Activated CD4-positive, alpha-beta T cell treated with anti-CD3 and anti-CD28 coated beads for 48 hours (primary cell): ENCODE results near the gene CTXN2.
A peak's percentile ranks its signal among the peaks of the same experiment; 100 is the strongest.

Experiments used
- DNase-seq: peaks from one replicate; pipeline ENCODE4 v3.0.0-alpha.2; 2020

The CTXN2 gene

DNA sequence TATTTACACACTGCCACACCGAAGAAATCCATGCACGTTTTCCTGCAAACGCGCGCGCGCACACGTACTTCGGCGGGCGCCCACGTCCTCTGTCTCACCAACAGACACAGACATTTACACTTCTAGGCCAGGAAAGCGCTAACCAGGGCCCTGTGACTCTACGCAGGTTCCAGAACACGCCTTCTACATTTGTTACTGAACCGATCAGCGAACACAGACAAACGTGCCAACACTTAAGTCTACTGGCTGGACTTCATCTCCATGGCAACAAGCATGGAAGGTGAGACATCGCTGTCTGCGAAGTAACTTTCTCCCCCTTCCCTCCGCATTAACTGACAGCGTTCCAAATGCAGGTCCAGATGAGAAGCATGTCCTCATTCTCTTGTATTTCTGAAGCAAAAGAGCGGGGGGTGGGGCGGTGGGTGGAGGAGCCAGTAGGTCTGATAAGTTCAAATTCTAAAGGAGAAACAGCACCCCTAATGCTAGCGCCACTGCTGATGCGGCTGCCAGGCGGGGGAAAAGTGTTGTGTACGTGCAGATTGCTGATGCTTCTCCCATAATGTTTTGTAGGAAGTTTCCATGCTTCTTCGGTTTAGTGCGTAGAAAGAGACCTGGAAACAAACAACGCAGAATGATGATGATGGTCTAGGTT, at the start of gene CTXN2:
CTXN2 (plus strand) TSS at position 92 of the 652 bp plus-strand sequence. CDS start 9,636 bp downstream, outside the sequence.
- no peak for DNase-seq

DNA sequence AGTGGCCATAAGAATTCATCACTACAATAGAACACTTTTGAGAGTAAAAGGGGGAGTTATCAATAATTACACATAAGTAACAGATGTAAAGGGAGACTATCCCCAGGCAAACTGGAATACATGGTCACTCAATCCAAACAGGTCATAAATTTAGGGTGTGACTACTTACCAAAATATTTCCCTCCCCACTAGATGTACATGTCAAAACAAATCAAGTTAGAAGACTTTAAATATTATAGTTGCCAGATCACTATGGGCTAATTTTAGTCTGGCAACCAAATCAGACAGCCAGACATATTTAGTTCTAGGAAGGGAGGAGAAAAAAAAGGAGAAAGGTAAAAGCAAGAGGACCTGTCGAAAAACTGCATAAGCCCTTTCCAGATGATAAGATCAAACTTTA, 47.6 kb upstream of the CTXN2 start:
- no peak for DNase-seq

DNA sequence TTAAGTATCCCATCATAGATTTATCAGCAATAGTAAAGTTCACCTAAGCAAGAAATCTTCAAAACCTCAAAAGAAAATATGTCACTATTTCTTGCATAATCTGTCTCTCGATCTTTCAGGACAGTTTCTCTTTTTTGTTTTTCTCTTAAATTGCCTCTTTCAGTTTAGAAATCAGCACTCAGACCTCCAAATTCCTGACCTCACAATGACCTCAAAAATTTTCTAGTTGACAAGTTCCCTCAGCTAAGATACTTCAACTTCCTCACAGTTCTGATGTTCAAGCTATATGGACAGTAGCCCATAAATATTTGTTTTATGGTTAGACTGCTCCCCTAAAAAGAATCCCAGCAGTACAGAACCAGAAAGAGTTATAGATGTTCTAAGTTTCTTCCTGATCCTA, 46.6 kb upstream of the CTXN2 start:
- DNase-seq = no peak

DNA sequence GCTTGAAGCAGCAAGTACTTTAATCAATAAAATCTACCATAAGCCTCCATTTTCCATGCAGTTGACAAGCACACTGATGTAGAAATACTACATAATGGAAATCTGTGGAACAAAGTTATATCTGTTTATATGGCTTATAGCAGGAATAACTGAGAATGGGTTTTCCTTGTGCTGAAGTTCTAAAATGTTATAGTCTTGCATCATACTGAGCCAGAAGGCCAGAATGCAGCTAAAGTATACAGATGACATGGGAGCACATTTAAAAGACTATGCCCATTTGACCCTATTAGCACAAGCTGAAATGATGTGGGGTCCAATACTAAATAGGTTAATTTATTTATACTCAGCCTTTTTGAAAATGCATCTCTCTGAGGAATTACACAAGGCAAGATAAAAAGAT, 45.5 kb upstream of the CTXN2 start:
- no peak for DNase-seq

DNA sequence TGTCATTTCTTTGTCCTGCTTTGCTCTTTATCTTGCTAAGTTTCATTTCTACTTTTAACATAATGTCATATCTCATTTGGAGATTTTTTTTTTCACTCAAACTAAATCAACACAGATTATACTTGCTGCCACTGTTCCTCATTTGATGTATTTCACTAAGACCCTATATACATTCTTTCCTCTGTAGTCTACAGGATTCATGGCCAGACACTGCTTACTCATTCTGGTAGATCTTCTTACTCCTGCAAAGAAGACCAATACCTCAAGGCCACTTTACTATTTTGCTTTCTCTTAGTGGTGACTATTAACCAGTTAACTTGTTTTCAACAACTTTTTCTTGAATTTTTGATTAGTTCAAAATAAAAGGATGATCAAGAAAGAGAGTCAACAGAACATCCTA, 44.1 kb upstream of the CTXN2 start:
- no peak for DNase-seq

DNA sequence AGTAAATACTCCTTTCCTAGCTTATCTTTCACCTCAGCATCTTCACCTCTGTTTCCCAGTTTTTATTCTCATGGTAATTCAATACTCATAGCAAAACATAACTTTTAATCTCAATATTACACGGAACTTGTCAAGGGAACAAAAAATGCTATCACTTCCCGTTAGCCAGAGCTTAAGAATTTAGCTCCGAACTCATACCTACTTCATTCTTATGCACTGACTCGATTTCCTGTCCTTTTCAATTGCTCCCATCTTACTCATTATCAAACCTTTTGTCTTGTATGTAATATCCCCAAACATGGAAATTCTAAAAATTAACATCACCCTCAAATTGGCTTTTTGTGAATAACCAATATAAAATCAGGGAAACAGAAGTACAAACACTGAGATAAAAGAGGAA, 41.6 kb upstream of the CTXN2 start:
- DNase-seq = no peak

DNA sequence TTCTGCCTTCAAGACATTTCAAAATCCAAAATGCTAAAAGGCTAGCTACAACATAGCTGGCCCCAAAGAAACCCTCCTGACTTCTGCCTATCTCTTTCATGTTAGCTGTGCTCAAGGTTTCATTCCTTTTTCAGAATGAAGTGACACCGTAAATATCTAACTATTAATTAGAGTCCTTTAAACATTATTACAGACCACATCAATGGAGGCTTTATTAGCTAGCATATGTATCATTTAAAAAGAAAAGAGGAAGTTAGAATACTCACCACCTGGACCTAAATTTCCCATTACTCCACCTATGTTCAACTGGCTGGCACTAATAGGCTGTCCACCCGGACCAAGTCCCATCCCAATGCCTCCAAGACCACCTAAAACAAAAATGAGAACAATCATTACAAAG, 37.9 kb upstream of the CTXN2 start:
- no peak for DNase-seq

DNA sequence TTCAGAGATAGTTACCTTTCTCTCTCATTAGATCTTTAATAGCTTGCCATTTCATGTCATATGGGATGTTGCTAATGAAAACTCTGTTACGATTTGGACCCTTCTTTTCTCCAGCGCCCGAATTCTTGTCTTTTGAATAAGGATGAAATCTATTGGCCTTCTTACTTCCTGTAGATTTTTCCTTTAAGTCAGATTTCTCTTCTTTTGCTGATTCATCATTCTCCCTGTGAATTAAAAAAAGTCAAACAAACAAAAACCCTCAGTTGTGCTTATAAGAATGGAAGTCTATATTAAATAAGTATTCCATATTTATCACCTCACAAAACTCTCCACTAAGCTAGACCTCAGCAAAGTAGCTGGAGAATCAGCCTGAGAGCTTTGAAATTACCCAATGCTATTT, 22.8 kb upstream of the CTXN2 start:
- no peak for DNase-seq

DNA sequence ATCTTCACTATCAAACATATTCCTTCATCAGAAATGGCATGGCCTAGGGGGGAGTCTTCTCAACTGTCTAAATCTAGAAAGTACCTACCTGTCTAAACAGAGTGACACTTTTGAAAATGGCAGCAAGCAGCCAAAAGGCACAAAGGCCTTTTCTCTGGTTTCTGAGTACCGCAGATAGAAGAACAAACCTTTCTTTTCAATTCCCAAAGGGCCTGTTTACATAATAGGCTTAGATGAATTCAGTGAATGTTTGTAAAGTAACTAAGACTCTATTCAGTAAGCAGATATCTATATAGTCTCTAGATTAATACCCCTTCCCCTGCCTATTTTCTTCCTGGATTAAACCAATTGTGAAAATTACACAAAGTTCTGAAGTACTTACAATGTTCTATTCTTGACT, 20.5 kb upstream of the CTXN2 start:
- no peak for DNase-seq

DNA sequence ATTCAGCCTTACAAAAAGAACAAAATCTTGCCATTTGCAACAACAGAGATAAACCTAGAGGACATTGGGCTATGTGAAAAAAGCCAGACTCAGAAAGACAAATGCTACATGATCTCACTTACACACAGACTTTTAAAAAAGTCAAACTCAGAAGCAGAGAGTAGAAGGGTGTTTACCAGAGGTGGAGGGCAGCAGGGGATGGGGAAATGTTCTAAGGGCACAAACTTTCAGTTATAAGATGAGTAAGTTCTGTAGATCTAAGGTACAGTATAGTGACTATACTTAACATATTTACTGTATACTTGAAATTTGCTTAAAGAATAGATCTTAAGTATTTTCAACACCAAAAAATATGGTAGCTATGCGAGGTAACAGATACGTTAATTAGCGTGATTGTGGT, 16.3 kb upstream of the CTXN2 start:
- no peak for DNase-seq

DNA sequence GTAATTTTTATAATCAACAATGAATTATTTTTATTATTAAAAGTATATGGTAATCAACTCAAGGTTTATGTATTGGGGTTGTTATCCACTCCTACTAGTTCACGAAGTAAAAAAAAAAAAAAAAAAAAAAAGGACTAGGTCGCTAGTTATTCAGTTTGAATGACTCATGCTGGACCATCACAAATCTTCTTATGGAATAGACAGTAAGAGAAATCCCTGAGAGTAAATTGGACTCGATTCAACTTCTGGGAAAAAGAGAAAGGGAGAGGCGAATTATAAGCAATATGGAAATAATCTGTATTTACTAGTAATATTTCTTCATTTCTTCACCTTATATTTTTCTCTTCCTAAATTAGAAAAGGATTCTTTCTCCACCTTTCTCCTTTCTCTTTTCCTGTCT, 15.4 kb upstream of the CTXN2 start:
- no peak for DNase-seq

DNA sequence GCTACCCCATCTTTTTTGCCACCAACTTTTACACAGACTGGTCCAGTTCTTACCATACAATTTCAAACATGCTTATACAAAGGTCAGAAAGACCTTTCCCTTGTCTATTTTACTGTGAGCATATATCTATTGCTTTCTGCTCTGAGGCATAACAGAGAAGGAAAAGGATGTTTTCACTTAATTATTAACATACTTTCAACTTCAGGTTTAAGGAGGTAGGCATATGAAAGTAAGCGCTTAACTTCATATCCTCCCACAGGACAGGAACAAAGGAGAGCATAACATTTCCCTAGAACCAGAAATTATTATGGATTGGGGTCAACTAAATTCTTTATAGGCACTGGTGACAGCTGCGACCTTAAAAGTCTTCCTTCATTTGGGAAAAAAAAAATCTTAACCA, 14.5 kb upstream of the CTXN2 start:
- no peak for DNase-seq

DNA sequence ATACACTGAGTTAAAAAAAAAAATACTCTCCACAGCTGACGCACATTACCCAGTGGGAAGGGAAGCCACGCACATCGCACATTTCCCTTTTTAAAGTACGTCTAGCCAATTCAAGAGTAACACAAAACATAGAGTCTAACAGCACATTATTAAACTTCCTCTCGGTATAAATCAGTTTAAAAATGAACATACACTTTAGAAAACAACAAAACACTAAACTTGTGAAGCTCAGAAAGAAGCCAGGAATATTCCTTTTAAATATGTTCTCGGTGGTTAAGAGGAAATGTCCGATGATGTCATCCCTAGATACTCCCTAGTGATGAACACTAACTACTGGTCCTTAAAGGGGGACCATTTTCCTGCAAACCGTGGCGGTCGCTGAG, 14.1 kb upstream of the CTXN2 start:
- no peak for DNase-seq

DNA sequence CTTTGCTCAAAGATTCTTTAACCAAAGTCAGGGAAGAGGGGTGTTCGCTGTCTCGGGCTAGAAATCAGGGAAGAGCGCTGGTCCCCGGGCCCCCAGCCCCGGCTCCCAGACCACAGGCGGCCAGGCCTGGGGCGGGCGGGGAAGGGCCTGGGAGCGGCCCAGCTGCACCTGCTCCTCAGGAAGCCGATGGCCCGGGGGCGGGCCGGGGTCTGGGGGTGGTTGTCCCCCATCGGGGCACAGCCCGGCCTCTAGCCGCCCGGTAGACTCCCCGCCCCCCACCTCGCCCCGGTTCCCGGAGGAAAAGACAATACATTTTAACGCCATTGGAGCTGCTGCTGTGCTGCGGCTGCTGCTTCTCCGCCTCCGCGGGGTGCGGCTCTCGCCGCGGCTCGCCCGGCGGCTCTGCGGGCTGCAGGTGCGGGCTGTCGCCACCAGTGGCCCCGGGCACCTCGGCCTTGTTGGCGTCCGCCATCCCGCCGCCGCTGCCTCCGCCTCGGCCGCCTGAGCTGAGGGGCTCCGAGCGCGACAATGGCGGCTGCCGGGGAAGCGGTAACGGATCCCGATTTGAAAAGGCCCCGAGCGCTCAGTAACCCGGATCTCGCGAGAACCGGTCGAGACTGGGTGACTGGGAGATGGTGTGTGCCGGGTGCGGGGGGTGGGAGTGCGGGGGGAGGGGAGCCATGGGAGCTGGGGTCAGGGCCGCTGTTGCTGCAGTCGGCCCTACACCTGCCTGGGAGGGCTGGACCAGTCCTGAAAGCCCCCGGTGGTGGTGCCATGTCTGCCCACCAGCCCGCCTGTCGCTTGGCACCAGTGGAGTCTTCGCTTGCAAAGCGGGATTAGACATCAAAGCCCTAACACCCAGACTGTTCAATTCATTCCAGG, 13.5 kb upstream of the CTXN2 start, which contains the start of gene MYEF2:
MYEF2 (minus strand) TSS at position 530 of the 882 bp plus-strand sequence; CDS start at position 472, 58 bp downstream.
- peak; percentile 83 for DNase-seq

DNA sequence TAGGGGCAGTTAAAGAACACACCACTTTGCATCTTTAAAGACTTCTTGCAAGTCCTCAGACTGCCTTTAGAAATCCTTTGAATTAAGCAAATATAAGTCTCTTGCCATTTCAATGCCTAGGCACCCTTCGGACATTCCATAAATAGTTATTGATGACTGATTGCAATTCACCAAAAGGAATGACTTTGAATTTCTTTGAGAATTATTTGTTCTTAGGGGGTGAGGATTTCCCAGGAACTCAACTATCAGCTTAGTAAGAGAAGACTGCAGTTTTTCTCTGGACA, 12.9 kb upstream of the CTXN2 start:
- DNase-seq = no peak

DNA sequence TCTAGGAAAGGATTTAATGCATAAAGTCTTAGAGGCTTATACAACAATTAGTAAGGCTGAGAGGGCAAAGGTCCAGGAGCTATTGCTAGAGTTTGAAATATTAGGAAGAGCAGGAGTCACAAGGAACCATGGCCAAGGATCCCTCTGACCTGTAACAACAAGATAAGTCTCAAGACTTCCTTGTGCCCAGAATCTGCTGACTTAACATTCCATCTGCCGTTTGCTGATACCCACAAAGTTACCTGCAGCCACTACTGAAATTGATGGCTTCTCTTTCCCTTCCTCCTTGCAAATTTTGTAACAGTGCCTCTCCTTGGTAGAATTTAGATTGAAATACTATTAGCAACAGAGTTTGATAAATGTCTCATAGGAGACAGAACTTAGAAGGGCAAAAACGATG, 8.7 kb upstream of the CTXN2 start:
- DNase-seq = no peak

DNA sequence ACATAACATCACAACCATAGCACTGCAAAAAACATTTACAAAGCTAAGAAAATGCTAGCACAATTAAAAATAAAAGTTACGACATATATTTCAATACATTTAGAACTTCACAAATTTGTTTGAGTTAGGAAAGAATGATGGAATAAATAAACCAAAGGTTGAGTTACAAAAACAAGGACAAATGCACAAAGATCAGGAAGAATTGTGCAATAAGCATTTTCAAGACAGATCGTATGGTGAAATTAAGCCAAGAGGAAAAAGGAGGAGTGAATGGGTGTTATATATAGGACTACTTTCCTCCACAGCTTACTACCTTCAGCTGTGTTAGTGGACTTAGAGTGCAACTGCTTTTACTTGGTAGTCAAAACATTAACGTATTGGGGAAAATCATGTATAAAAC, 5.9 kb upstream of the CTXN2 start:
- DNase-seq = no peak

DNA sequence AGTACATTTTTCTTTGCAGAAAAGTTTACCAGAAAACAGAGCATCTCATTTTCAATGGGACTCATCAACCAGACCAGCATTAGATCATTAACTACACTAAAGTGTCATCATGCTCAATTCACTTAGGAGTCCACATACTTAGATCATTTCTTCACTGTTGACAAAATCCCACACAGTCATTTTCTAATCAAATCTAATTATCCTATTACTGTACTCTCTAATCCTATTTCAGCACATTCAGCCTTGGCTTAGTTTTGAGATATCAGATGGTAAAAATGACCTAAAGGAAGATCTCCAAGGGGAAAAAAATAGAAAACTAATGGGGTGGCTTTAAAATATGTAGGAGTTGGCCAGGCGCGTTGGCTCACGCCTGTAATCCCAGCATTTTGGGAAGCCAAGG, 5.2 kb upstream of the CTXN2 start:
- no peak for DNase-seq

DNA sequence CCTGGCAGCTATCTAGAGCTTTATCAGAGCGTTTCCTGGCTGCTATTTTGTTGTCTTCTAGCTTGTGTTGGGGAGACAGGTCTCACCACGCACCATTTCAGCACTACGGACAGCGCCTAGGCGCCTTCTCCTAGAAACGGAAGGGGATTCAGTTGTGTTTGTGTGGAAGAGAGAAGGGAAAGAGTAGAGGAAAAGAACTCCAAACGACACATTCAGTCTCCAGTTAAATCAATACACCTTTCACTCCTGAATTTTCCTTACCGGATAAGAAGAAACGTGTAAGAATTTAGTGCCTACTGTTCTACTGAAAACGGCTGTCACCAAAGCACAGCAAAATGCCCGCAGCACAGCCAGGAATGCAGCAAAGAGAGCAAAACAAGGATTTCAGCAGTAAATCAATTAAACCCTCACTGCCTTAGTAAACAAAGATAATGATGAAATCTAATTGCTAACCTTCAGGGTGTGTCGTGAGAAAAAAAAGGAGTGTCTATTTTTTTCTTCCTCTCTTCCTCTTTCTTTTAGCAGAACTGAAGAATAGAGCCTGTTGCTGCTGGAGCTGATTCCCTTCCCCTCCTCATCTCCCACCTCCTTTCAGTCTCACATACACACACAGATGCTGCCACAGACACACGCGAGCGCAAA, 412 bp upstream of the CTXN2 start:
- peak; percentile 59 for DNase-seq

DNA sequence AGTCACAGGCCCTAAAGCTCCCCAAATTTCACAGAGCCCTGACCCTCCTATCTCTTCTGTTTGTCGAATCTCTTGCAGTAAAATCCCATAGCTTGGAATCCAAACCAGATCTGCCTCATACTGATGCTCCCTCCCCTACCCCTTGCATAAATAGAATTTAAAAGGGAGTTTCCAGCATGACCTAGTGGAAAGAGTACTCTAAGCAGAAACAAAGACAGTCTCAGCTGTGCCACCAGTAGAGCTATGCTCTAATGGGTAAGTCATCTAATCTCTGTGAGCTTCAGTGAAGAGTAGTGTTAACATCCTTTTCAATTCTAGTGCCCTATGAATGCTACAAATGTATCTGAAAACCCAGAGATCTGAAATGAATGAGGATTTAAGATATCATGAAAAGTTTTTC, 10.6 kb downstream of the CTXN2 start:
- DNase-seq = no peak

DNA sequence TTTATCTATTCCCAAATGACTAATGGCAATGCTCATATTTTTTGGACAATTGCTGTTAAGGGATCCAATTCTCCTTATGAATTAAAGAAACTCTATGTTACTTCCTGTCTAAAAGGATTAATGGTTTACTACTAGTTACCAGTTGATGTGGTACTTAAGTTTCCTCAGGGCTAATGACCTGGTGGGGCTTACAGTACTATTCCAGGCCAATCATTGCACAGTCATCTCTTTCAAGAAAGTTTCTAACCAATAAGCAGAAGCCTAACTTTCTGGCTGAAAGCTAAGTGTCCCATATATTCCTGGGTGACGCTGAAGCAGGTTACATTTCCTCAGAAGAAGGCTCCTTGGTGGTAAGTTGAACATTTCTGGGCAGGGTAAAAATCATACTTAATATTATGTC, 14.5 kb downstream of the CTXN2 start, which contains the start of gene SLC12A1:
SLC12A1 (plus strand) TSS at position 322 of the 400 bp plus-strand sequence. CDS start 1,418 bp downstream, outside the sequence.
- no peak for DNase-seq

DNA sequence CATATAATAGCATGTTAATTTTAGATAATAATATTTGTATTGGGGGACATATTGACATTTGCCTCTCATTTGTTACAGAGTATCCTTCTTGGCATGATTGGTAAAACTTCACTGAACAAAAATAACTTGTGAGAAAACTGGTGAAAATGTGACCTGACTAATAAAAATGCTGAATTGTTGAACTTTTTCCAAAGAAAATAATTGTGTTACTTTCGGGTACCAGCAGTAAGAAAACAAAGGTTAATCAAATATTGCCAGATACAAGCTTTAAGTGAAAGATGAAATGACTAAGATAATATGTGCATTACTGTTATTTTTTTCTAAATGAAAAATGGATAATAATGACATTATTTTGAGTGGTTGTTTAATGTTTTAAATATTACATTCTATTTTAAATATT, 29.8 kb downstream of the CTXN2 start:
- DNase-seq = no peak

DNA sequence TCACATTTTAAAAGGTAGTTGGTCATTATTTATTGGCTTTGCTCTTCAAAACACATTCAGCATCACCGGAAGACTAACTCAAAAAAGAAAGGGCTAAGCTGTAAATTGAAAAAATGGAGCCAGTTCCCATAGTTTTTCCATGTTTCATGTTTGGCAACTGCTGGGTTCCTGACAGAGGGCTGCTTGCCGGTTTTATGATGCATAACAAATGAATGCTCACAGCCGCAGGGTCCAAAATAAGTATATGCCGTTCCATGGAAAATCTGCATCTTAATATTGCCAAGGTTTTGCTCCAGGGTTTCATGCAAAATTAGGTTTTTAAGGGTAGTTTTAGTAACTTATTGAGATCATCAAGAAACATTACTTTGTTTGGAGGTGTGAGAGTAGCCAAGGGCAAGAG, 30.4 kb downstream of the CTXN2 start:
- no peak for DNase-seq

DNA sequence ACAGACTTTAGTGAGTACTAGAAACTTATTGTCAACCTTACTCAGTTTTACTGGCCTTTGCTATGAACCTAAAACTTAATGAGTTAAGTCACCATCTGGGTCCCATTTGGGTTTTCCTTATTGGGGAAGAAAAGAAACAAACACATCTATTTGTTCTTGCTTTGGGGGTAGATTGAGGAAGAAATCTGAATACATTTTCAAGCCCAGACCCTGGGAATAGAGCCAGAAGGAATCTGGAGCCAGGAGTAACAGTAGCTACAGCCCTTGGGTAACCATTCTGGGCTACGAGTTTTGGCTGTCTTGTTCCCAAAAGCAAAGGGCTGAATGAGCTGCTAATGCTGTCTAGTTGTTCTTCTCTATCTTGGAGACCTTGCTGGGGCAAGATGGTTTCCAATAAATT, 31.2 kb downstream of the CTXN2 start:
- DNase-seq = no peak
